RWPE2 (cell line): ENCODE results near the gene DSG2.
A peak's percentile ranks its signal among the peaks of the same experiment; 100 is the strongest.

Source experiments
- ATAC-seq: fragments of 200-7000 bp; cut with Tn5 transposase; 3 replicates; pipeline ENCODE4 v1.9.1; 2021; ENCODE audit warnings: low read depth
- DNase-seq: peaks from one replicate; pipeline ENCODE4 v3.0.0-alpha.2; 2020; ENCODE audit warnings: low spot score
- H3K27ac ChIP-seq: fragments of 450-650 bp; 2 replicates; pipeline ENCODE4 v1.5.1; 2017; ENCODE audit warnings: mild to moderate bottlenecking; ENCODE audit not compliant: poor library complexity, severe bottlenecking
- H3K27me3 ChIP-seq: fragments of 250-450 bp; sonication (Bioruptor Pico); 2 replicates; pipeline ENCODE4 v1.5.1; 2021; ENCODE audit warnings: mild to moderate bottlenecking, moderate library complexity; ENCODE audit not compliant: insufficient read depth, poor library complexity, severe bottlenecking
- H3K36me3 ChIP-seq: fragments of 250-450 bp; sonication (Bioruptor Pico); 2 replicates; pipeline ENCODE4 v1.5.1; 2020; ENCODE audit warnings: low read depth, mild to moderate bottlenecking, moderate library complexity
- H3K4me1 ChIP-seq: fragments of 250-450 bp; sonication (Bioruptor Pico); 2 replicates; pipeline ENCODE4 v1.5.1; 2021; ENCODE audit warnings: mild to moderate bottlenecking, moderate library complexity; ENCODE audit not compliant: insufficient read depth, poor library complexity, severe bottlenecking
- H3K4me3 ChIP-seq: fragments of 250-450 bp; sonication (Bioruptor Pico); 2 replicates; pipeline ENCODE4 v1.5.1; 2021; ENCODE audit warnings: mild to moderate bottlenecking, moderate library complexity; ENCODE audit not compliant: severe bottlenecking
- H3K9me3 ChIP-seq: fragments of 250-450 bp; sonication (Bioruptor Pico); 2 replicates; pipeline ENCODE4 v1.5.1; 2021; ENCODE audit warnings: mild to moderate bottlenecking, moderate library complexity; ENCODE audit not compliant: severe bottlenecking
- TF ChIP-seq, protein P1 (sequence below): fragments of 450-650 bp; IDR thresholded peaks from one replicate; pipeline ENCODE4 v1.5.1; 2017; ENCODE audit warnings: mild to moderate bottlenecking, moderate library complexity; ENCODE audit not compliant: poor library complexity, severe bottlenecking

The DSG2 gene

DNA sequence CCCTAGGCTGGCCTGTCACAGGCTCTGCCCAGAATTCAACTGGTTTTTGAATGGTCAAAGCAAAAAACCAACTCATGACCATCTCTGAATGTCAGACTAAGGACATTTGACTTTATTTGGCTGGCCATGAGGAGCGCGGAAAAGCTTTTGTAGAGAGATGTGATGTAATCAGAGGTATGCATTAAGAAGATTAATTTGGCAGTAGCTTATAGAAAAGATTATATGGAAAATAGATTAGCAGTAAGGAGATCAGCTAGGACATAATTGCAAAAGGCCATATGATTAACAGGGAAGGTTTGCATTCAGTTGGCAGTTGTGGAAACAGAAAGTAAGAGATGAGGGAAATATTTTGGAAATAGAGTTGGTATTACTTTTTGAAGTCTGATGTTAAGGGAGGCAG is 81.4 kb downstream of the DSG2 start:
- H3K4me3 ChIP-seq = no peak overlapping the region
- TF ChIP-seq, protein P1, sequence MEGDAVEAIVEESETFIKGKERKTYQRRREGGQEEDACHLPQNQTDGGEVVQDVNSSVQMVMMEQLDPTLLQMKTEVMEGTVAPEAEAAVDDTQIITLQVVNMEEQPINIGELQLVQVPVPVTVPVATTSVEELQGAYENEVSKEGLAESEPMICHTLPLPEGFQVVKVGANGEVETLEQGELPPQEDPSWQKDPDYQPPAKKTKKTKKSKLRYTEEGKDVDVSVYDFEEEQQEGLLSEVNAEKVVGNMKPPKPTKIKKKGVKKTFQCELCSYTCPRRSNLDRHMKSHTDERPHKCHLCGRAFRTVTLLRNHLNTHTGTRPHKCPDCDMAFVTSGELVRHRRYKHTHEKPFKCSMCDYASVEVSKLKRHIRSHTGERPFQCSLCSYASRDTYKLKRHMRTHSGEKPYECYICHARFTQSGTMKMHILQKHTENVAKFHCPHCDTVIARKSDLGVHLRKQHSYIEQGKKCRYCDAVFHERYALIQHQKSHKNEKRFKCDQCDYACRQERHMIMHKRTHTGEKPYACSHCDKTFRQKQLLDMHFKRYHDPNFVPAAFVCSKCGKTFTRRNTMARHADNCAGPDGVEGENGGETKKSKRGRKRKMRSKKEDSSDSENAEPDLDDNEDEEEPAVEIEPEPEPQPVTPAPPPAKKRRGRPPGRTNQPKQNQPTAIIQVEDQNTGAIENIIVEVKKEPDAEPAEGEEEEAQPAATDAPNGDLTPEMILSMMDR = no peak
- ATAC-seq = no peak

DNA sequence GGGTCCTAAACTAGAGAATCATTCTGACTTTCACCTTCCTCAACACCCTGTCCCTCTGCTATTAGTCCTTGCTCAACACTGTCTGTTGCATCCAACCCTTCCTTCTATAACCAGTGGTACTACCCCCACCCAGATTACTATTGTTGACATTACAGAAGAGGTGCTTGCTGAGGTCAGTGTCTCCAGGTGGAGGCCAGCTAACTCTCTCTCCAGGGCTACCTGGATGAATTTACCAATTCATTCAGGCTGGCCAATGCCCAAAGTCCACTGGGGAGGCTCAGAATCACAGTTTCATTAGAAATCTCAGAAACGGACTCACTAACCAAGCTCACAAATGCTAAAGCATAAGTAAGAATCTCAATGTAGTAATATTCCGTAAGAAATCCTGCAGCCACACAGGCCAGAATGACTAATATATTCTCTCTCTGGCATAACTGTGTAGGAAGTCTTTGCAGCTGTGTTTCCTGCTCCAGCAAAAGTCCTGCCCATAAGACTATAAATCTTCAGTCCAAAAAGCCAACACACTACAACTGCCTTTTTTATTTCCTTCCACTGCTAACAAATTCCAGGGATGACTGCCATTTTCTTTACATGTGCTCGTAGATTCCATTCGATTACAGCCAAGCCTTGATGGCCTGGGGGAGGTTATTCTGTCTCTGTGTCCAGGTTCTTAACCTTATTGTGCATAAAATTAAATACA is 83.7 kb downstream of the DSG2 start:
- H3K4me1 ChIP-seq = no peaks in the 10 kb centered on the region
- TF ChIP-seq, protein P1 = no peak
- H3K36me3 ChIP-seq = no peaks in the 10 kb centered on the region
- ATAC-seq (peak; percentile 51; the same call in 2 of the 3 replicates), DNase-seq (no peak)
- H3K9me3 ChIP-seq = no peaks in the 10 kb centered on the region
- no peak overlapping the region for H3K4me3 ChIP-seq
- H3K27ac ChIP-seq = no peak overlapping the region
- H3K27me3 ChIP-seq = no peaks in the 10 kb centered on the region

More for the DNA sequence above, 81.4 kb downstream of the DSG2 start:
- Histone ChIP-seq H3K4me1 (no peaks in the 10 kb centered on the region), H3K27ac (no peak overlapping the region), H3K9me3 (no peaks in the 10 kb centered on the region), H3K36me3 (no peaks in the 10 kb centered on the region), H3K27me3 (no peaks in the 10 kb centered on the region)
- no peak for DNase-seq

DNA sequence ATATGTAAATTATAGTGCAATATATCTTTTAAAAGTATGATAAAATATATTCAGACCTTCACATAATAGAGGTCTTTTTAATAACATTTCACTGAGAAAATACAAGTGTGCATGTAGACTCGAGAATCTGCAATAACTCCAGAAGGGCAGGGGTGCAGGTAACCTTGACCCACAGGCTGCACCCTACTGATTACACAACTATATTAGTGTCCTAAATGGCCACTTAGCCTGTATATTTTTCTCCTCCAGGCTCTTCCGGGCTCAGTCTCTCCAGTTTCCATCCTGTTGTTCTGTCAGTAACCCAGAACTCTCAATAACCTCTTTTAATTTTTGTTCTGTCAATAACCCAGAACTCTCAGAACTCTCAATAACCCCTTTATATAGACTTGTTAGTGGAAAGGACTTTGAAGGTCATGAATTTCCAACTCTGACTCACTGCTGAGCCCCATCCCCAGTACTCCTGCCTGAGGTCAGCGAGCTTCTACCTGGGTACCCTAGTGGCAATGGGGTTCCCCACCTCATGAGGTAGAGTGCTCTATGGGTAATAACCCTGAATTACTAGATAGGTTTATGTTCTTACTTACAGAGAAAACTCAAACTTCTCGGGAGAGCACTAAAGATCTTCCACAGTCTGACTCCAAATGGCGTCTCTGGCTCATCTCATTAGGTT is 85.3 kb downstream of the DSG2 start:
- H3K4me3 ChIP-seq = no peak overlapping the region
- H3K9me3 ChIP-seq = no peaks in the 10 kb centered on the region
- no peaks in the 10 kb centered on the region for H3K4me1 ChIP-seq
- TF ChIP-seq, protein P1 = no peak
- DNase-seq (no peak), ATAC-seq (no peak)
- no peak overlapping the region for H3K27ac ChIP-seq
- H3K27me3 ChIP-seq = no peaks in the 10 kb centered on the region
- H3K36me3 ChIP-seq = no peaks in the 10 kb centered on the region

DNA sequence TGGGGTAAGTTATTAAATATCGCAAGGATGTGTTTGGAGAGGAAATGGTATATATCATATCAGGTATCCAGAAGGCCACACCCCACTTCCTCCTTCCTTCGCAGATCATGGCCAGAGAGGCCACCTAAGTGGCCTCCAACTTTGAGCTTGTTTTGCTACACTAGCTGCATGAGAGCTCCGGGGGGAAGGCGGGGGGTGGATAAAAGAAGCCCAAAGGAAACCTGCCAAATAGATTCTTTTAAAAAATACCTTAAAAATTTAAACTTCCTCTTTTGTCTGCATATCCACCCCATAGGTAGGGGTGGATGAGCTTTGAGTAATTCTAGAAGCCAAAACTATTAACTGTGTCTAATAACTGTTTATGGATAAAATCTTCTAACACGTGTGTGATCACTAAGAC is 88.0 kb downstream of the DSG2 start:
- TF ChIP-seq, protein P1 = no peak
- Histone ChIP-seq H3K27me3 (no peaks in the 10 kb centered on the region), H3K36me3 (no peaks in the 10 kb centered on the region), H3K4me1 (no peaks in the 10 kb centered on the region), H3K9me3 (no peaks in the 10 kb centered on the region), H3K4me3 (no peak overlapping the region), H3K27ac (no peak overlapping the region)
- DNase-seq = no peak
- ATAC-seq = no peak

DNA sequence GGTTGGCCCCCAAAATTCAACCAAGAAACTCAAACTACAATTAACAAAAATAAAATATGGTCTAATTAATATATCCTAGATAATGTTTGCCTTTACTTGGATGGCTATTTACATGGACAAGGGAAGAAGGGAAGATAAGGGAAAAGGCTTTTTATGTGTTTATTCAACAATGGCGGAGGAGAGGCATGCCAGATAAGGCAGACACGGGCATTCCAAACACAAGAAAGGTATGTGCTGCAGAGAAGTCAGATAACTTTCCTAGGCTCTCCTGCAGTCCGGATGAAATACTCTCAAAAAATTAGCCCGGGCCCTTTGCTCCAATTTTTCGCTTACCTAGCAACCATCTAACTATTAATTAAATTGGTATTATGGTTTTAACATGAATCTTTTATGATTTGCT is 88.6 kb downstream of the DSG2 start:
- Histone ChIP-seq H3K4me1 (no peaks in the 10 kb centered on the region), H3K4me3 (no peak overlapping the region), H3K27me3 (no peaks in the 10 kb centered on the region), H3K36me3 (no peaks in the 10 kb centered on the region), H3K9me3 (no peaks in the 10 kb centered on the region), H3K27ac (no peak overlapping the region)
- DNase-seq = no peak
- TF ChIP-seq, protein P1 = no peak
- no peak for ATAC-seq
